Measurements from ENCODE around the gene AMIGO2. TPM values are rescaled to one million over a fixed set of nuclear protein-coding genes. Genes with fewer than 3 reads are reported as not detected.

Gene AMIGO2
- total RNA-seq, 4 donors from 2014 or later, result 1.6 to 7.4 (median 3.1) TPM

- no peaks in the 10 kb centered on the region for H3K4me1 ChIP-seq
- H3K27ac ChIP-seq, result peak overlapping the region in 1 of 4 donors; percentile 7
- TF ChIP-seq, protein P1, sequence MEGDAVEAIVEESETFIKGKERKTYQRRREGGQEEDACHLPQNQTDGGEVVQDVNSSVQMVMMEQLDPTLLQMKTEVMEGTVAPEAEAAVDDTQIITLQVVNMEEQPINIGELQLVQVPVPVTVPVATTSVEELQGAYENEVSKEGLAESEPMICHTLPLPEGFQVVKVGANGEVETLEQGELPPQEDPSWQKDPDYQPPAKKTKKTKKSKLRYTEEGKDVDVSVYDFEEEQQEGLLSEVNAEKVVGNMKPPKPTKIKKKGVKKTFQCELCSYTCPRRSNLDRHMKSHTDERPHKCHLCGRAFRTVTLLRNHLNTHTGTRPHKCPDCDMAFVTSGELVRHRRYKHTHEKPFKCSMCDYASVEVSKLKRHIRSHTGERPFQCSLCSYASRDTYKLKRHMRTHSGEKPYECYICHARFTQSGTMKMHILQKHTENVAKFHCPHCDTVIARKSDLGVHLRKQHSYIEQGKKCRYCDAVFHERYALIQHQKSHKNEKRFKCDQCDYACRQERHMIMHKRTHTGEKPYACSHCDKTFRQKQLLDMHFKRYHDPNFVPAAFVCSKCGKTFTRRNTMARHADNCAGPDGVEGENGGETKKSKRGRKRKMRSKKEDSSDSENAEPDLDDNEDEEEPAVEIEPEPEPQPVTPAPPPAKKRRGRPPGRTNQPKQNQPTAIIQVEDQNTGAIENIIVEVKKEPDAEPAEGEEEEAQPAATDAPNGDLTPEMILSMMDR (IDR thresholded peaks at IDR 0.05), result no peak
- TF ChIP-seq POLR2A (IDR thresholded peaks at IDR 0.05), result no peak
- no peaks in the 10 kb centered on the region for H3K27me3 ChIP-seq
- H3K4me3 ChIP-seq, result no peak overlapping the region
- no peak for DNase-seq
- no peaks in the 10 kb centered on the region for H3K9me3 ChIP-seq
- H3K36me3 ChIP-seq, result no peaks in the 10 kb centered on the region
Observed at GRCh38 chr12:47097276-47097896, 17.6 kb upstream of the AMIGO2 start.

- Histone ChIP-seq H3K27me3 (no peaks in the 10 kb centered on the region), H3K9me3 (no peaks in the 10 kb centered on the region), H3K4me1 (no peaks in the 10 kb centered on the region), H3K4me3 (no peak overlapping the region), H3K27ac (no peak overlapping the region), H3K36me3 (no peaks in the 10 kb centered on the region)
- TF ChIP-seq, protein P1 (IDR thresholded peaks at IDR 0.05), result no peak
- no peak for TF ChIP-seq POLR2A (IDR thresholded peaks at IDR 0.05)
- no peak for DNase-seq
Observed at GRCh38 chr12:47095446-47096236, 15.9 kb upstream of the AMIGO2 start.

DNA sequence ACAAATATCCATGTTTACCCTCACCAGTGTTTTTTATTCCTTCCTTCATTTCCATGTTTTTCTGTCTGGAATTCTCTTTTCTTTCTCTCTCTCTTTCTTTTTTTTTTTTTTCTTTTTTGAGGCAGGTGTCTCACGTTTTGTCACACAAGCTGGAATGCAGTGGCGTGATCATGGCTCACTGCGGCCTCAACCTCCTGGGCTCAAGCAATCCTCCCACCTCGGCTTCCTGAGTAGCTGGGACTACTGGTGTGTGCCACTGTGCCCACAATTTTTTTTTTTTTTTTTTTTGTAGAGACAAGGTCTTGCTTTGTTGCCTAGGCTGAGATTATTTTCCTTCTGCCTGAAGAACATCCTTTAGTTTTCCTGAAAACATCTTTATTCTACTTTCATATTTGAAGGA, 15.0 kb upstream of the AMIGO2 start:
- no peaks in the 10 kb centered on the region for H3K9me3 ChIP-seq
- TF ChIP-seq POLR2A (IDR thresholded peaks at IDR 0.05), result no peak
- TF ChIP-seq, protein P1 (IDR thresholded peaks at IDR 0.05), result no peak
- DNase-seq, result no peak
- H3K27ac ChIP-seq, result no peak overlapping the region
- no peaks in the 10 kb centered on the region for H3K27me3 ChIP-seq
- H3K36me3 ChIP-seq, result no peaks in the 10 kb centered on the region
- H3K4me3 ChIP-seq, result no peak overlapping the region
- no peaks in the 10 kb centered on the region for H3K4me1 ChIP-seq

DNA sequence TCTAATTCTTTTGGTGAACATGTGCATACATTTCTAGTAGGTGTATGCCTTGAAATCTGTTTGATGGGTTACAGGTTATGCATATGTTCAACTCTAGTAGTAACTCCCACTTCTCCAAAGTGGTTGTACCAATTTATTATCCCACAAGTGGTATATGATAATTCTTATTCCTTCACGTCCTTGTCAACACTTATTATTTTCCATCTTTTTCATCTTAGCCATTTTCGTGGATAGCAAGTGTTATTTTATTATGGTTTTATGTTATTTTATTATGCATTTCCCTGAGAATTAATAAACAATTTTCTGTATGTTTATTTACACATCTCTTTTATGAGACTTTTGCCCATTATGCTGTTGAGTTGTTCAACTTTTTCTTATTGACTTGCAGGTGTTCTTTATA, 11.2 kb upstream of the AMIGO2 start:
- DNase-seq, result no peak
- H3K4me3 ChIP-seq, result no peak overlapping the region
- no peaks in the 10 kb centered on the region for H3K4me1 ChIP-seq
- TF ChIP-seq POLR2A (IDR thresholded peaks at IDR 0.05), result no peak
- TF ChIP-seq, protein P1 (IDR thresholded peaks at IDR 0.05), result no peak
- no peaks in the 10 kb centered on the region for H3K27me3 ChIP-seq
- no peak overlapping the region for H3K27ac ChIP-seq
- H3K9me3 ChIP-seq, result no peaks in the 10 kb centered on the region
- no peaks in the 10 kb centered on the region for H3K36me3 ChIP-seq

DNA sequence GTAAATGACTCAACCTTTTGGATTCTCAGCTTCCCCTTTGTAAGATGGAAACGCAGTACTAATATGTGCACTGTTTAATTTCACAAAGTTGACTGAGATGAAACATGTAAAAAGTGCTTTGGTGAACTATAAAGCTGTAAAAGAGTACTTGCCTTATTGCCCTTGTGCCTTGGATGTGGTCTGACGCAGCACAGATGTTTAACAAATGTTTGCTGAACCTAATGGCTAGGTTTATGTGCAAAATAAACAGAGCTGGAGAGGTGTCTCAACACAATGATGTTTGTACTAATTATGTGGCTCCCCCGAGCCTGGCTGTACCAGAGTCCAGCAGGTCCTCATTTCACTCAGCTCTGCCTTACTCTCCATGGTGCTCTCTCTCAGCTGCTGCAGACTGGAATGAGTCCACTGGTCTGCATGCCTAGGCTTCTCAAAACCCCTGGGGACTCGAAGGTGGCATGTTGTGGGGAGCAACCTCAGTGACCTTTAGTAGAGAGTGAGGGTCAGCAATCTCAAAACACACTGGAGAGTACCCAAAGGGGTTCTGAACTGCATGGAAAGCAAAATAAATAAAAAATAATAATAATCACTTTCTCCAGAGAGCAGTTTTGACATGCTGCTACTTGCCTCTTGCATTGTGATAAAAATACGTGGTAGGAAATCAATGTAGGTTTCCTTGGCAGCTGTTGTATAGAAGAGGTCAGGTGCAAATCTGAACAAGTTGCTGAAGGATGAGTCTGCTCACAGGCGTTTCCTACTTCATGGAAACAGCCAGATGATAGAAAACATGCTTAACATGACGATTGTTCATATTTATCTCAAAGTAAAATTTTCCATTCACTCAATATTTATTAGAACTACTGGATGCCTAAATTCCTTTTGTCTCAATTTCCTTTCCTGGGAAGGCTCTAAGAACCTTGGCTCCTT, 8.5 kb upstream of the AMIGO2 start:
- peak overlapping the region in 2 of 4 donors; percentile 3 to 57 for H3K27ac ChIP-seq
- H3K9me3 ChIP-seq, result no peaks in the 10 kb centered on the region
- peaks cover 0 to 9% (median 2%) of the 10 kb centered on the region in 4 donors for H3K4me1 ChIP-seq
- TF ChIP-seq, protein P1 (IDR thresholded peaks at IDR 0.05), result no peak
- TF ChIP-seq POLR2A (IDR thresholded peaks at IDR 0.05), result no peak
- H3K27me3 ChIP-seq, result no peaks in the 10 kb centered on the region
- no peaks in the 10 kb centered on the region for H3K36me3 ChIP-seq
- H3K4me3 ChIP-seq, result no peak overlapping the region
- no peak for DNase-seq

All from Peyer's patch (tissue), 4 donors.